Left ventricle myocardium inferior (tissue), 1 donor: Measurements from ENCODE around the gene TASOR2. TPM values are rescaled to one million over a fixed set of nuclear protein-coding genes. Genes with fewer than 3 reads are reported as not detected.

Experiments used
- DNase-seq: peaks from one replicate; pipeline ENCODE4 v3.0.0-alpha.2; 2020
- H3K27ac ChIP-seq: fragments of 200-600 bp; replicated peaks from 2 replicates; pipeline ENCODE4 v1.8.0; 2021
- H3K27me3 ChIP-seq: fragments of 200-600 bp; 2 replicates; pipeline ENCODE4 v1.8.0; 2021; ENCODE audit warnings: low read depth
- H3K36me3 ChIP-seq: fragments of 200-600 bp; 2 replicates; pipeline ENCODE4 v1.8.0; 2021
- H3K4me1 ChIP-seq: fragments of 200-600 bp; 2 replicates; pipeline ENCODE4 v1.8.0; 2021
- H3K4me3 ChIP-seq: fragments of 200-600 bp; 2 replicates; pipeline ENCODE4 v1.8.0; 2021; ENCODE audit warnings: mild to moderate bottlenecking, moderate library complexity
- H3K9me3 ChIP-seq: fragments of 200-600 bp; replicated peaks from 2 replicates; pipeline ENCODE4 v1.8.0; 2021
- intact Hi-C: fragments of 100-400 bp; cut with micrococcal nuclease; formaldehyde crosslinking; loops from one replicate; pipeline ENCODE4 v1.11.0; 2022
- total RNA-seq: library from RNA; stranded (reverse); fragmentation: NEBNext Ultra II Directional; extraction: Animal tissue kit (Norgen Biotek cat#: 25700); gene quantifications from one replicate; pipeline ENCODE4 v1.2.1, GENCODE V29; 2021
- TF ChIP-seq, protein P1 (sequence below): fragments of 200-600 bp; IDR thresholded peaks from 2 replicates; pipeline ENCODE4 v1.8.0; 2021; ENCODE audit warnings: antibody characterized with exemption, mild to moderate bottlenecking, borderline replicate concordance
- donor health status: DM: no; HTN: yes; CAD: no; lungs with severe emphysema.

Gene TASOR2
- total RNA-seq, 1 donor from 2014 or later: 39.9 TPM

DNA sequence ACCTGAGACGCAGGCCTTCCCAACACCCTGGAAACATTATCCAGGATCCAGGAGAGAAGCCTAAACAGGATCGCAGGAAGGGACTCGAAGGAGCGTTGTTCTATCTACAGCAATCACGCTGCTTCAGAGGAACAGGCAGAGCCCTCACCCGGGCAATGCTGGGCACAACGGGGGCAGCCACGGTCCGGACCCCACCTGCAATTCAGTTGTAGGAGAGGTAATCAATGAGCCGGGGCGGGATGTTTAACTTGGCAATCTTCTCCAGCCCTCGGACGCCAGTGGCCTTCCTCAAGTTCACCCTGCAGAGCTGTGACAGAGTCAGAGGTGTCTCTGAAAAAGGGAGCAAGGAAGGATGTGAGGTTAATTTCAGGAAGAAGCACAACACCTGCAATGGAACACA, 44.1 kb upstream of the TASOR2 start:
- DNase-seq: no peak
- Histone ChIP-seq H3K9me3 (no peaks in the 10 kb centered on the region), H3K27me3 (no peaks in the 10 kb centered on the region), H3K36me3 (peaks cover 55% of the 10 kb centered on the region), H3K4me3 (no peak overlapping the region), H3K27ac (peak overlapping the region; percentile 16), H3K4me1 (peaks cover 37% of the 10 kb centered on the region)
- intact Hi-C loops: no loop called here
- TF ChIP-seq, protein P1, sequence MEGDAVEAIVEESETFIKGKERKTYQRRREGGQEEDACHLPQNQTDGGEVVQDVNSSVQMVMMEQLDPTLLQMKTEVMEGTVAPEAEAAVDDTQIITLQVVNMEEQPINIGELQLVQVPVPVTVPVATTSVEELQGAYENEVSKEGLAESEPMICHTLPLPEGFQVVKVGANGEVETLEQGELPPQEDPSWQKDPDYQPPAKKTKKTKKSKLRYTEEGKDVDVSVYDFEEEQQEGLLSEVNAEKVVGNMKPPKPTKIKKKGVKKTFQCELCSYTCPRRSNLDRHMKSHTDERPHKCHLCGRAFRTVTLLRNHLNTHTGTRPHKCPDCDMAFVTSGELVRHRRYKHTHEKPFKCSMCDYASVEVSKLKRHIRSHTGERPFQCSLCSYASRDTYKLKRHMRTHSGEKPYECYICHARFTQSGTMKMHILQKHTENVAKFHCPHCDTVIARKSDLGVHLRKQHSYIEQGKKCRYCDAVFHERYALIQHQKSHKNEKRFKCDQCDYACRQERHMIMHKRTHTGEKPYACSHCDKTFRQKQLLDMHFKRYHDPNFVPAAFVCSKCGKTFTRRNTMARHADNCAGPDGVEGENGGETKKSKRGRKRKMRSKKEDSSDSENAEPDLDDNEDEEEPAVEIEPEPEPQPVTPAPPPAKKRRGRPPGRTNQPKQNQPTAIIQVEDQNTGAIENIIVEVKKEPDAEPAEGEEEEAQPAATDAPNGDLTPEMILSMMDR: no peak

DNA sequence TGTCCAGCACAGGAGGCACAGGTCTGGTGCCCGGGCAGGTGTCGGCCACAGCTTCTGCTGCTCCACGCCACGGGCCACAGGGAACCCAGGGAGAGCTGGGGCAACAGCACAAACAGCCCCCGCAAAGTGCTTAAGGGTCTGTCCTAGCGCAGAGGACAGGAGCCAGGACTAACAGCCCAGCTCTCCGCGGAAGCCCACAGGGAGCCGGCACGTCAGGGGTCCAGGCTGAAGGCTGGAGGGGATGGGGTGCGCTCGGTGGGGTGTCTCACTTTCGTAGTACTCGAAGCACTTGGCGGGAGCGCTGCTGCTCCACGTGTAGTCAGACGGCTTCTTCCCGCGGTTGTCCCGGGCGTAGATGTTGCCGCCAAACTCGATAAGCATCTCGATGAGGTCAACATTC, 43.1 kb upstream of the TASOR2 start:
- intact Hi-C loops: no loop called here
- TF ChIP-seq, protein P1: no peak
- Histone ChIP-seq H3K9me3 (no peaks in the 10 kb centered on the region), H3K4me3 (no peak overlapping the region), H3K27ac (no peak overlapping the region), H3K27me3 (no peaks in the 10 kb centered on the region), H3K36me3 (peaks cover 55% of the 10 kb centered on the region), H3K4me1 (peaks cover 47% of the 10 kb centered on the region)
- DNase-seq: no peak

DNA sequence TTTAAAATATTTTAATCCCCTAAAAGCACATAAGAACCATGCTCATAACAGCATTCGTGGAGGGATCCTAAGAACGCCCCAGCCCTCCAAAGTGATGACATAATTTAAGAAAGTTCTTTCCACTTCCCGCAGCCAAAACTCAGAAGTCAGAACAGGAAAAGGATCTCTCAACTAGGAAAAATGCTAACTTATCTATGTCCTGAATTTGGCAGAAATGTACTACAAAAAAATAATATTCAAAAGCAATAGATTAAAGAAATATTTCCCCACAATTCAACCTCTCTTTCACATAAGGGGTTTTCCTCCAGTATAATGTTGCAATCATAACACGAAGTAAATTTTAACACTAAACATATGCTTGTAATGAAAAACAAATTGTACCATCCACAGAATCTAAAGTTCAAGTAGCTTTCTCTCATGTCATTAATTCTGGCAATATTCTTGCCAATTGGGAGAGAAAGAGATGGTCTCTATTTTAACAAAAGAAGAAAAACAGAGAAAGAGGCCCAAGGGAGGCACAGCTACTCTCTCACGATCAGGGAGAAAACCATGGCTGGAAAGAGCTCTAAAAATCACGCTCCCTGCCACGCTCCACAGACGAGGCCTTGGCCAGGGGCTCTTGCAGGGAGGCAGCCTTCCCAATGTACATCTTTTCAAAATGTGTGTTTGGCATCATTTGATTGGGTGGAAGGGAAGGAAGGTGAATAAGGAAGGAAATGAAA, 41.1 kb upstream of the TASOR2 start:
- Histone ChIP-seq H3K4me3 (no peak overlapping the region), H3K4me1 (peaks cover 52% of the 10 kb centered on the region), H3K36me3 (peaks cover 57% of the 10 kb centered on the region), H3K27ac (peak overlapping the region; percentile 85), H3K9me3 (no peaks in the 10 kb centered on the region), H3K27me3 (no peaks in the 10 kb centered on the region)
- TF ChIP-seq, protein P1: no peak
- intact Hi-C loops: no loop called here
- no peak for DNase-seq

DNA sequence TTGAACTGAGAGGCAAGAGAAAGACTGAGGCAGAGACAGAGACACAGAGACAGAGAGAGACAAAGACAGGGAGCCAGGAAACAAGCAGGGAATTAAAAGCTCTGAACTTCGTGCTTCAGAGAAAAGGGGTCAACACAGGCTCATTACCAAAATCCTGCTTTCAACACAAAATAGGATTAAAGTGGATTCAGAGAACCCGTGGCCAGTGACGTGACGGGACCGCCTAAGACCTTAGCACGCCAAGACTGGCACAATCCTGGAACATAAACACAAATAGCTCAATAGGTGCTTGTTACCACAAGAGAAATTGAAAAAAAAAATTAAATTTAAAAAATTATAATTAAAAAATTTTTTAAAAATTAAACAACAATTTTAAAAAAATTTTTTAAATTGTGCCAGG, 39.7 kb upstream of the TASOR2 start:
- no peak for DNase-seq
- Histone ChIP-seq H3K4me3 (no peak overlapping the region), H3K36me3 (peaks cover 56% of the 10 kb centered on the region), H3K27me3 (no peaks in the 10 kb centered on the region), H3K9me3 (no peaks in the 10 kb centered on the region), H3K27ac (peak overlapping the region; percentile 85), H3K4me1 (peaks cover 52% of the 10 kb centered on the region)
- TF ChIP-seq, protein P1: no peak
- intact Hi-C loops: no loop called here

DNA sequence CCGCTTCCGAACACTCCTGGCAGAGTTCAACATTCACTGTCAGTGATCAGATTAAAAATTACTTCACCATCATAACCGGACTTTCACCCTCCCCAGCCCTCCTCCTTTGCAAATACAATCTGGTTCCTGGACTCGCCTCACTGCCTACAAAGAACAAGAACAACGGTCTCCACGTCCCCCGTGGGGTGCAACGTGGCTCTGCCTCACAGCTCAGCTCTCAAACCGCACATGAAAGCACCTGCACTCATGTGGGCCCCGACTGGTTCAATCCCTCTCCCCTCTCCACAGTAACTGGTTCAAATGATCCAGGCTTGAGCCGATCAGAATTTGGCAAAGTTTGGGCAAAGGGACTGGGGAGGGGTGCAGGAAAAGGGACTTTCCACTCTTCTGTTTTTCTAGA, 39.3 kb upstream of the TASOR2 start:
- H3K27me3 ChIP-seq: no peaks in the 10 kb centered on the region
- peak; percentile 40 for DNase-seq
- H3K9me3 ChIP-seq: no peaks in the 10 kb centered on the region
- TF ChIP-seq, protein P1: no peak
- H3K4me3 ChIP-seq: no peak overlapping the region
- H3K4me1 ChIP-seq: peaks cover 48% of the 10 kb centered on the region
- intact Hi-C loops: no loop called here
- peaks cover 56% of the 10 kb centered on the region for H3K36me3 ChIP-seq
- H3K27ac ChIP-seq: peak overlapping the region; percentile 85
